AG08395 (cell line): Measurements from ENCODE around the gene MOBP.
A peak's percentile ranks its signal among the peaks of the same experiment; 100 is the strongest.
"Not testable (repeated sequence)": the region's sequence is repeated elsewhere in the genome, so short reads cannot be mapped to it uniquely, and the experiment has no call there.

ENCODE experiments used
- DNase-seq: peaks from one replicate; pipeline ENCODE4 v3.0.0; 2012; ENCODE audit warnings: mixed read lengths, low spot score

Gene MOBP

GRCh38 chr3:39467394-39468107 lies at the start of gene MOBP:
TSS of gene MOBP (plus strand) at chr3:39467680. CDS start at chr3:39502070, 34,390 bp downstream.
- no peak for DNase-seq

GRCh38 chr3:39418556-39419225 lies 48.8 kb upstream of the MOBP start:
- DNase-seq, result not testable (repeated sequence)

GRCh38 chr3:39419742-39420315 lies 47.7 kb upstream of the MOBP start:
- DNase-seq, result no peak

- DNase-seq, result no peak
Observed at GRCh38 chr3:39420543-39420942, 46.9 kb upstream of the MOBP start.

- no peak for DNase-seq
Observed at GRCh38 chr3:39423436-39423970, 44.0 kb upstream of the MOBP start.

GRCh38 chr3:39426312-39426711 lies 41.2 kb upstream of the MOBP start:
- DNase-seq, result no peak

- DNase-seq, result no peak
Observed at GRCh38 chr3:39427506-39427905, 40.0 kb upstream of the MOBP start.

GRCh38 chr3:39428745-39429201 lies 38.7 kb upstream of the MOBP start:
- DNase-seq, result no peak

- DNase-seq, result no peak
Observed at GRCh38 chr3:39429466-39429865, 38.0 kb upstream of the MOBP start.

- DNase-seq, result no peak
Observed at GRCh38 chr3:39432342-39432741, 35.1 kb upstream of the MOBP start.

- DNase-seq, result peak; percentile 53
Observed at GRCh38 chr3:39433642-39434041, 33.8 kb upstream of the MOBP start.

- peak; percentile 41 for DNase-seq
Observed at GRCh38 chr3:39434574-39434973, 32.9 kb upstream of the MOBP start.

GRCh38 chr3:39435006-39435748 lies 32.3 kb upstream of the MOBP start:
- DNase-seq, result no peak

- no peak for DNase-seq
Observed at GRCh38 chr3:39438880-39439279, 28.6 kb upstream of the MOBP start.

- DNase-seq, result no peak
Observed at GRCh38 chr3:39440316-39440715, 27.2 kb upstream of the MOBP start.

- DNase-seq, result no peak
Observed at GRCh38 chr3:39443530-39443929, 23.9 kb upstream of the MOBP start.

GRCh38 chr3:39445927-39446326 lies 21.6 kb upstream of the MOBP start:
- no peak for DNase-seq

GRCh38 chr3:39446444-39446843 lies 21.0 kb upstream of the MOBP start:
- DNase-seq, result no peak

GRCh38 chr3:39447637-39448483 lies 19.6 kb upstream of the MOBP start:
- peak; percentile 88 for DNase-seq

- no peak for DNase-seq
Observed at GRCh38 chr3:39448506-39449233, 18.8 kb upstream of the MOBP start.

GRCh38 chr3:39449796-39450195 lies 17.7 kb upstream of the MOBP start:
- DNase-seq, result no peak
